ENCODE data around the gene FTO.

Gene FTO

DNA sequence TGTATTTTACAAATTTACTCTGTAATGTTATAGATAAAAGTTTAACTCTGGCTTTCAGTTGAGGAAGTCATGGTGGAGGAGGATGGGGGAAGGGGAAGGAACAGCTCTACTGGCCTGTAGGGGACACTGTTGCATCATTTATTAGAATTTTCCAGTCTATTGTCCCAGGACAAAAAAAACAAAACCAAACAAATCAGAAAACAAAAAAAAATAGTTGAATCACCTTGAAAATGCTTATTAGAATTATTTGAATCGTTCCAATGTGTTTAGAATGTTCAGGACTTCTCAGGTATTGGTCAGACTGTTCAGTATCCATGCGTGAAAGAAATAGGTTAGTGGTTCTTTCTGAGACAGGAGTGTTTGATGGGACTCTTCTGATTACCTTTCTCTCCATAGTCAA, 242.0 kb downstream of the FTO start:
- peak in 1 of 6 experiments; percentile 8 for DNase-seq

- DNase-seq, result no peak
Measured at GRCh38 chr16:53946746-53947386, 242.9 kb downstream of the FTO start.

DNA sequence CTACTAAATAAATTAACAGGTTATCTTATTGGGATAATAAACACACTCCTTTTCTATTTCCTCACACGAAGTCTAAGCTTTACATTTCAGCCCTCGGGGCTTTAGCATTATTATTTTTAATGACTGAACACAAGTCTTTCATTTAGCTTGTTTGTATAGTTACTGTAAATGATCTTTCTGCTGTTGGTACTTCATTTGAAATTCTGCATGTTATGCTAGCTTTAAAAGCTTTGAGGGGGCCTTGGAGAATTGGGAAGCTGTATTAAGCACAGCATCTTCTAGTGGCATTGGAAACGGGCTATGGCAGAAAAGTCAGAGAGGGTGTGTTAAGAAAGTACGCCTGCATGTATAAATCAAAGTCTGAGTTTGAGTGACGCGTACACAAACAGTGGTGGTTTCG, 243.7 kb downstream of the FTO start:
- DNase-seq, result no peak

GRCh38 chr16:53948326-53948725, 244.4 kb downstream of the FTO start:
- DNase-seq, result no peak

DNA sequence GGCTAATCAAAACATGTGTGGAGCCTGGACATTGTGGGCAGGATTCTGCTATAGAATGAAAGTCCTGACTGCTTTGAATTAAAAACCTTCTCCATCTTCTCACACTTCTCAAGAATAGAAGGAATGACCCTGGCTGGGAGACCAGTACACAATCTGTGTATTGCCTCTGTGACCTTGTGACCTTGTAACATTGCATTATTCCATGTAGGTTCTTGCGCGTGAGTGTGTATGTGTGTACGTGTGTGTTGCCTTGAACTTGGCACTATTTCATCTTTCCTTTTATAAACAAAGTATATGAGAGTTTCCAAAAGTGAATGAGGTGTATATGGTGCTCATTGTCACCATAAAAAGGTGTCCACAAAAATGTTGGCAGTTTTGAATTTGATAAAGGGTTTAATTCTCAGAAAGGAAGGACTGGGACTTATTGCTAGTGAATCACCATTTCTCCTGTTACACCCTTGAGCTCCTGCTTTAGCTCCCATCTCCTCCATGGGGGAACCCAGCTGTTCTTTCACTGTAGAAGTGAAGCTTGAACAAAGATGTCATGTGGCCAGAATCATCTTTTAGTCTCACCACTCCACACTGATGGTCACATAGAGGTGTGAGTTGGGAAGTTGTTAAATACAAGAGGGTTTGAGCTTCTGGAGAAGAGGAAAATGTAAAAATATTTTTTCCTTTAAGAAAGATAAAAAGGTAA, 244.9 kb downstream of the FTO start:
- DNase-seq, result no peak

DNA sequence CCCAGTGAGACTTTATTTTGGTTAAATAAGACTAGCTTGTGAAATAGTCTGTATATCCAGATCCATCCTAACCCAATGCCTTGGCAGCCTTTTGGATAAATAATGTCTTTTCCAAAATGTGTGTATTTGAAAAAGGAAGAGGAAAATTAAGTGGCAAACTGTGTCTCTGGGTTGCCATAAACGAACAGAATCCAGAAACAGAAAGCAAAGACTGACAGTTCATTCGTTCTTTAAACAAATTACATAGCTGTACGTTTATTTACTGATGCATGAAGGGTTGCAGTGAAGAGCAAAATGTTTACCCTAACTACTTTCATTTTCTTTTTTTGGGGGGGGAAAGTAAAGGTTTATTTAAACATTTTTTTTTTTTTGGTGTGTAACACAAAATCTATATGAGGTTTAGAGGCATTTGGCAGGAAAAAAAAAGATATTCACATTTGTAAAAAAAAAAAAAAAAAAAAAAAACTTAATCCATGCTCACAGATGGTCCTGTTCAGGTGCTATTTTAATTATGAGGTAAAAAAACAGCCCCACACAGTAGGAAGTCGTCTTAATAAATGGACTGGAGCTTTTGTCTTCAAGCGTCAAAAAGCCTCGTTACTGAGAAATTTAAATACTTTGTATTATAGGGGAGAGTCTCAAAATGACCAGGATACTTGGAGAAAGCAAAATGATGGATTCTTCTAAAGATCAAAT, 245.9 kb downstream of the FTO start:
- DNase-seq, result no peak

- no peak for DNase-seq
Measured at GRCh38 chr16:53950677-53951076, 246.7 kb downstream of the FTO start.

DNA sequence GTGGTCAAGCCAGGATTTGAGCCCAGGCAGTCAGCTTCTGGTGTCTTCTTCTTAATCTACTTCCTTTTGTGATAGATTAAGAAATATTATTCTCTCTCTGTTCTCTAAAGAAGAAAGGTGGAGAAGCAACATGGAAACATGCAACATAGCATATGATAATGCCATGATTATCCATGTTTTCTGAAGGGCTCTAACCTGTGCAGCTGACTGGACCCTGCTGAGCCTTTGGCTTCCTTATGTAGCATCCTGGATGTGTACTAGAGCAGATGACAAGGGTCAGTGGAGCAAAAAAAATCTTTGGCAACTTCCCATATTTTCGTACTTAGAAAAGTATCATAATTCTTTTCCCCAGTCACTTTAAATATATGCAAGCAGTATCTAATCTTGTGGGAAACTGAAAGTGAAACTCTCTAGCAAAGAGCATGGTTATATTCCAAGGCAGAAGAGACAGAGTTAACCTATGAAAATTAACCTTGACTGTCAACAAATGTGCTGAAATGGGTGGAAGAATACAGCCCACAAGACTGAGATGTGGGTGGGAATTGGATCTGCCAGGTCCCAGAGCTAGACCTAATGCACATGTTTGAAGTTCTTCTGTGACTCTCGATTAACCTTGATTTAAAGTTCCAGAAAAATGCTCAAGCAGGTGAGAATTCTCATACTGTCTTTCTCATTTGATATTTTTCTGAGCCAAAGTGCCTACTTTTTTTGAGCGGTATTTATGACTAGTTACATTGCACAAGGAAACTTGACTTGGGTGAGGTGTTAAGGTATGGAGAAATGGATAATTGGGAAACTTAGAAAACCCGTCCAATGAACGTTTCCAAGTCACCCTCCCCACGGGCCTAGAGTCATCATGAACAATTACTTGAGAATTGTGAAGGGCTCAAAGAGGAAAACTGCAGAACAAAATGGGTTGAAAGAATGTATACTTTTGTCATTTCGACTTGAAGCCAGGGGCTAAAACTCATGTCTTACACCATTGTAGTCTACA, 248.6 kb downstream of the FTO start:
- DNase-seq, result peak in 1 of 6 experiments; percentile 5

DNA sequence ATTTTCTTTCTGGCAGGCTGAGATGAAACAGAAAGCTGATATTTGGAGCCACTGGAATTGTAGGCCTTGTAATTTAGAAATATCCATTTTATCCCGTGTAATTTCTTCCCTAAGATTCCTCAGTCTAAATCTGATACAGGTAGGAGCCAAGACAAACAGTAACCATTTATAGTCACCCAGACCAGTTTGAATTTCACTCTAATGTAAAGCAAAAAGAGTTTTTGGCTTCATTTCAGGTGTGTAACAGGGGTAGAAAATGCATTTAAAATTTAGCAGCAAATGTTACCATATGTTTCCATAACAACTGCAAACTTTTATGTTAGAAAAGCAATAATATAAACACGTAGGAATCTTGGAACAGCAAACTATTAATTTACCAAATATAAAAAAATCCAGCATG, 249.4 kb downstream of the FTO start:
- no peak for DNase-seq

- DNase-seq, result no peak
Measured at GRCh38 chr16:53955221-53955875, 251.4 kb downstream of the FTO start.

DNA sequence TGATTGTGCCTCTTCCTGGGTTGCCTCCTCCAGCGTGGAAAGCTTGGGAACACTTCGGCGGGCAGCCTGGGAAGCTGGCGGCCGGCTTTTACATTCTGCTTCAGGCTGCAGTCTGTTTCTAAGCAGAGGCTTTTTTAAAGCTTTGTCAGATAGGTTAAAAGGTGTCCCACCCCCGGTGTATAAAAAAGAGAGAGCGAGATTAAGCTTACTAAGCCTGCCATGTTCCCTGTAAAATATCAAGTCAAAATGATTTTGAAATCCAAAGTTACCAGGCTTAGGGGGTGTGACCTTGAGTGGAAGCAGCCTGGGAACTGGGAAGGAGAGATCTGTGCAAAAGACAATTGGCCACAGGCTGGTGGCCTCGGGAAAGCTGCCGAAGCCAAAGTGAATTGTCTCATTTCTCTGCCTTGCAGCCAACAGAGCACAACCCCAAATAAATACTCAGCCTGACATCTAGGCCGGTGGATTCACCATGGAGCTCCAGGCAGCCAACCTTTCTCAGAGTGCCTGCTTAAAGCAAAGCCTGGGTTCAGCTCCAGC, 254.5 kb downstream of the FTO start:
- DNase-seq, result no peak

DNA sequence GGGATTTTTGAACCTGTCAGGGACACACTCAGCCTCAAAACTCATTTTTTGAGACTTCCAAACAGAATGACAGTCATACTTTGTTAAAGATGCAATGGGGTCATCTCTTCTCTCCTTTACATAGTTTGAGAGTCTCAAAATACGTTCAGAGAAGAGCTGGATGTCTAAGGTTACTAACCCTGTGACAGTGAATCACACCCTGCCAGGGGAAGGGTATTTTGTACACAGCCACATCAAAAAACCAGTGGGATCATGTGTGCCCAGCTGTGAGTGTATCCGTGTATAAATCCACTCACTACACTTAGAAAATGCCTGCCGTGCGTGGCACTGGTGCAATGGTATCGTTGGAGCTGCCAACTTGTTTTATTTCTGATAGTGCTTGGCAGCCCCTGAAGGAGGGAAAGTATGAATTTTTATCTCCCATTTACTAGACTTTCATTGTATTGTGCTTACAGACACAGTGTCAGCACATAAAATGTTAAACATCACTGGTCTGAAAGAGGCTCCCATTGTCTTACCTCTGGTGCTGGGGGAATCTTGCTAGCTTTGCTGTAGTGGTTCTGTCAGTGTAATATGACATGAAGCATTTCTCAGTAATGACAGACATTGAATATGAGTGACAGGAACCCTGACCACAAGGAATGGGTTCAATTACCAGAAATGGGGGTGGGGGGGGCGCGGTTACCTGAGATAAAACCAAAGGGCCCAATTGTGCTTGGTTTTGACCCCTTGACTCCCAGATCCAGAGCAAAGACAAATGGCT, 256.3 kb downstream of the FTO start:
- no peak for DNase-seq

DNA sequence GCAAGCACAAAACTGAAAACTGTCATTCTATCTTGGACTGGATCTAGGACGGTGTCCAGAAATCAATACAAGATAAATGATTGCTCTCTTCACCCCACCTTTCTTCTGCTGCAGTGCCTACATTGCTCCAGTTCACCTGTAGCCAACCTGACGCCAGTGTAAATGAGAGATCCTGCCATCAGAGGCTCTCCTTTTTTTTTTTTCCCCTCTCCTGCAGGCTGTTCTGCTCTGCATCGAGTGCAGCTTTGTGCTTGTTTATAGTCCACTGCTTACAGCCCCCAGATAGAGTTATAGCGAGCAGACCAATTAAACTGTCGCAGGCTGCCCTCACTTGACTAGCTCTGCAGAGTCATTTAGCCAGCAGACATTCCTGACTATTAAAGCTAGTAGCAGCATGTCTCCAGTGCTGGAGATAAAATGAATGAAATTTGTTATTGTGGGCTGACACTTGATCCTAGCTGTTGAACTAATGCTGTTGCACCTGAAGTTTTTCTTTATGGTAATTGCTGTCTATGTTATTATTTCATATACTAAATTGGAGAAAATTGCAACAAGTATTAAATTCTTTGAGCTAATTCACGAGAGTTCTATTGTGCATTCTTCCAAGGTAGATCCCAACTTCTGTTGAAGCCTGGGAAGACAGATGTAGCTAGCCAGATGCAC, 257.1 kb downstream of the FTO start:
- DNase-seq, result no peak

GRCh38 chr16:53962041-53962440, 258.1 kb downstream of the FTO start:
- DNase-seq, result no peak

- no peak for DNase-seq
Measured at GRCh38 chr16:53964145-53964790, 260.3 kb downstream of the FTO start.

GRCh38 chr16:53966821-53967571, 263.0 kb downstream of the FTO start:
- no peak for DNase-seq

- DNase-seq, result no peak
Measured at GRCh38 chr16:53967572-53967971, 263.6 kb downstream of the FTO start.

DNA sequence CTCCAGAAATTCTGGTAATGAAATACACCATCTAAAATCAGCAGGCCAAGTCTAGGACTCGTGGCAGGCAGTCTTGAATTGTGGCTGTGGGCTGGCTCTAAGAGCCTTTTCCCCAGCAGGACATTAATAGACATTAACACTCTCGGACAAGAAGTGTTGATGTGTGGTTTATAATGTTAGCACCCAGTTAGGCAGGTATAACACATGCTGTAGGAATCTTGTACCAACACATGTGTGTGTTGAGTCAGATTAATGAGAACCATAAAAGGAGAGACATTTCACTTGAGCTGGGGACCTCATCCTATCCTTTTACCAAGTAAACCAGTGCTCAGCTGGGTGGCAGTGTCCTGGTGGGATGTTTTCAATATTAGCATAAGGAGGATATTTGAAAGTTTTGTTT, 264.5 kb downstream of the FTO start:
- DNase-seq, result no peak

DNA sequence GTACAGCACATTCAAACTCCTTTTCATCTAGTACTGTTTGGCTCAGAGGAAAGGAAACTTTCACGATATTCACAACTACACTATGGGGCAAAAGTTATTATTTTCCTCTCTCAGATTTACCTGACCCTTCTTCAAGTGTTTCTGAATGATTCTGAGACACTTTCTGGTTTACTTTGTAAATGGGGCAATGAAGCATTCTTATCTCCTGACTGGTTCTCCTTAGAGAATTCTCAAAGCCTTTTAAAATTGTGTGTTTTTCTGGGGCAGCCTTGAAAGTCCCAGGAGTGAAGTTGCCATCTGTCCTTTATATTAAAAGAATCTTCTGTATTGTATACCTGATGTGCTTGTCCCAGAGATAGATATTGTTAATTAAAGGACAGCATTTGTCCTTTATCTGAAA, 264.9 kb downstream of the FTO start:
- no peak for DNase-seq
